BE2C (cell line): ENCODE data around the gene MRM2.
A peak's percentile ranks its signal among the peaks of the same experiment; 100 is the strongest.

ENCODE experiments used
- DNase-seq: peaks from one replicate; pipeline ENCODE4 v3.0.0-alpha.2; 2020
- H3K27me3 ChIP-seq: fragments of 250-450 bp; sonication (Bioruptor Pico); 2 replicates; pipeline ENCODE4 v1.5.1; 2020; ENCODE audit warnings: mild to moderate bottlenecking
- H3K36me3 ChIP-seq: fragments of 250-450 bp; sonication (Bioruptor Pico); 2 replicates; pipeline ENCODE4 v1.5.1; 2020; ENCODE audit warnings: mild to moderate bottlenecking
- H3K4me1 ChIP-seq: fragments of 250-450 bp; sonication (Bioruptor Pico); 2 replicates; pipeline ENCODE4 v1.5.1; 2020
- H3K4me3 ChIP-seq: 2 replicates; pipeline ENCODE4 v1.5.1; 2011; ENCODE audit warnings: low read depth, low read length
- H3K9me3 ChIP-seq: fragments of 250-450 bp; sonication (Bioruptor Pico); 2 replicates; pipeline ENCODE4 v1.5.1; 2020
- TF ChIP-seq, protein P1 (sequence below): IDR thresholded peaks from 2 replicates; pipeline ENCODE4 v1.5.1; 2012; ENCODE audit warnings: mild to moderate bottlenecking, low read depth, low read length

Gene MRM2

DNA sequence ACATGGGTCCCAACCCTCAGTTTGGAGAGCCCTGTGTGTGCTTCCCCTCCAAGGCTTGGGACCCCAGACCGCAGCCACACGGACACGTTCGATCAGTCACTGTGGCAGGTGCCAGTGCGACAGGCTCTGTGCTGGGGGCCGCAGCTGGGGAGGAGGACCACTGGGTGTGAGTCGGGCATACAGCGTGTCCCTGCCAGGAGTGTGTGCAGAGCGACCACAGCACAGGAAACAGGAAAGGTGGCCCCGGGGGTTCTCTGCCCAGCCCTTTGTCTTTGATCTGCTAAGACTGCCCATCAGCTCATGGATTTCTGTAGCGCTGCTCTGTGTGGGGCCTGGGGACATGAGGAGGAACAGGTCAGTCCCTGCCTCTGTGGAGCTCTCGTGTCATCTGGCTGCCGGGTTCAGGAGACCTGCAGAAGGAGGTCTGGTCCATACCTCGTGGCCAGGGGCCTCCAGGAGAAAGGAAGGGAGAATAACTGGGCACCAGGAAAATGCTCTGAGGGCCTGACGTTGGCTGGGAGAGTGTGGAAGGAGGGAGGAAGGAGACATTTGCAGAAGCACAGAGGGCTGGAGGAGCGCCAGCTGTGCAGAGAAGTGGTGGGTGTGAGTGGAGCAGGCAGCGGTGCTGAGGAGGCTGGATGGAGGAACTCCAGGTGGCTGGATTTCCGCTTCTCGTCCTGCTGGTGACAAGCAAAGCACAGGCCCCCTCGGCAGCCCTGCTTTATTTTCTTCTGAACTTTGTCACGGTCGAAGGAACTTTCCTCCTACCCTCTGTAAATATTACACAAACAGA, 4.1 kb upstream of the MRM2 start:
- TF ChIP-seq, protein P1, sequence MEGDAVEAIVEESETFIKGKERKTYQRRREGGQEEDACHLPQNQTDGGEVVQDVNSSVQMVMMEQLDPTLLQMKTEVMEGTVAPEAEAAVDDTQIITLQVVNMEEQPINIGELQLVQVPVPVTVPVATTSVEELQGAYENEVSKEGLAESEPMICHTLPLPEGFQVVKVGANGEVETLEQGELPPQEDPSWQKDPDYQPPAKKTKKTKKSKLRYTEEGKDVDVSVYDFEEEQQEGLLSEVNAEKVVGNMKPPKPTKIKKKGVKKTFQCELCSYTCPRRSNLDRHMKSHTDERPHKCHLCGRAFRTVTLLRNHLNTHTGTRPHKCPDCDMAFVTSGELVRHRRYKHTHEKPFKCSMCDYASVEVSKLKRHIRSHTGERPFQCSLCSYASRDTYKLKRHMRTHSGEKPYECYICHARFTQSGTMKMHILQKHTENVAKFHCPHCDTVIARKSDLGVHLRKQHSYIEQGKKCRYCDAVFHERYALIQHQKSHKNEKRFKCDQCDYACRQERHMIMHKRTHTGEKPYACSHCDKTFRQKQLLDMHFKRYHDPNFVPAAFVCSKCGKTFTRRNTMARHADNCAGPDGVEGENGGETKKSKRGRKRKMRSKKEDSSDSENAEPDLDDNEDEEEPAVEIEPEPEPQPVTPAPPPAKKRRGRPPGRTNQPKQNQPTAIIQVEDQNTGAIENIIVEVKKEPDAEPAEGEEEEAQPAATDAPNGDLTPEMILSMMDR = no peak
- DNase-seq = no peak
- Histone ChIP-seq H3K36me3 (no peaks in the 10 kb centered on the region), H3K4me1 (peaks cover 4% of the 10 kb centered on the region), H3K27me3 (no peaks in the 10 kb centered on the region), H3K4me3 (no peak overlapping the region), H3K9me3 (no peaks in the 10 kb centered on the region)

- H3K4me3 ChIP-seq = no peak overlapping the region
- TF ChIP-seq, protein P1 = no peak
- DNase-seq = no peak
- H3K9me3 ChIP-seq = no peaks in the 10 kb centered on the region
- peaks cover 7% of the 10 kb centered on the region for H3K36me3 ChIP-seq
- peaks cover 4% of the 10 kb centered on the region for H3K4me1 ChIP-seq
- H3K27me3 ChIP-seq = no peaks in the 10 kb centered on the region
Measured at GRCh38 chr7:2244404-2244995, 2.5 kb upstream of the MRM2 start.

- no peaks in the 10 kb centered on the region for H3K27me3 ChIP-seq
- peaks cover 13% of the 10 kb centered on the region for H3K36me3 ChIP-seq
- peaks cover 4% of the 10 kb centered on the region for H3K4me1 ChIP-seq
- no peak for DNase-seq
- no peaks in the 10 kb centered on the region for H3K9me3 ChIP-seq
- TF ChIP-seq, protein P1 = no peak
- H3K4me3 ChIP-seq = no peak overlapping the region
Measured at GRCh38 chr7:2243458-2243857, 1.5 kb upstream of the MRM2 start.

DNA sequence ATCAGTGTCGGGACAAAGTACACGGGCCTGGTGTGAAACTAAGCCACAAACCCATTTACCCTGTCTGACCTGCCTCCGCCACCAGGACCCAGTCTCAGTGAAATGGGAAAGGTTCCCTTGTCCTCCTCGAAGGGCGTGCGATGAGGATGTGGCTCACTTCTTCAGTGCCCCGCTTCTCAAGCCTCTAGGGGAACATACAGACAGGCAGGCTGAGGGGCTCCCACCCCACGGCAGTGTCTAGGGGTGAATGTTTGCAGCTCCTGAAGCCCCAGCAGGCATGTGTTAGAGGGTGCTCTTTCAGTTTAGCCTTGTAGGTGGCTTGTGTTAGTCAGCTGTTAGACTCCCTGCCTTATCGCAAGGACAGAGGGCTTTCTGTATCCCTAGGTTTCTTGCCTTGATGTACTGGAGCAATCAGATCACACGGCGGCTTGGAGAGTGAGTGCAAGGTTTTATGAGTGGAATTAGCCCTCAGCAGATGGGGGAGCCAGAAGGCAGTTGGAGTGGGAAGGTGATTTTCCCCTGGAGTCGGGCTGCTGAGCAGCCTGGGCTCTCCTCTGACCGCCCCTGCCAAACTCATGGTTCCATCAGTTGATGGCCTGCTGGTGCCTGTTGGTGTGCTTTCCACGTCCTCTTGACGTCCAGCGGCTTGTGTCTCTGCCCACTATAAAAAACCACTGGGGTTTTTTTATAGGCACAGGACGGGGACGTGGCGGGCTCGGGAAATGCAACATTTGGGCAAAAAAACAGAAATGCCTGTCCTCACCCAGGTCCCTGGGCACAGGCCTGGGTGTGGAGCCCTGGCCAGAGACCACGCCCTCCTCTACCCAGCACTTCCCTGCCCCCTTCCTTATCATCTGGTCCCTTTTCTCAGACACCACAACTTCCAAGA, 780 bp upstream of the MRM2 start:
- no peaks in the 10 kb centered on the region for H3K9me3 ChIP-seq
- H3K27me3 ChIP-seq = no peaks in the 10 kb centered on the region
- peak overlapping the region; percentile 95 for H3K4me3 ChIP-seq
- TF ChIP-seq, protein P1 = 0 out of 2 replicates have a peak, but pooled peaks have one; percentile 8
- peaks cover 19% of the 10 kb centered on the region for H3K36me3 ChIP-seq
- no peak for DNase-seq
- H3K4me1 ChIP-seq = peaks cover 4% of the 10 kb centered on the region

DNA sequence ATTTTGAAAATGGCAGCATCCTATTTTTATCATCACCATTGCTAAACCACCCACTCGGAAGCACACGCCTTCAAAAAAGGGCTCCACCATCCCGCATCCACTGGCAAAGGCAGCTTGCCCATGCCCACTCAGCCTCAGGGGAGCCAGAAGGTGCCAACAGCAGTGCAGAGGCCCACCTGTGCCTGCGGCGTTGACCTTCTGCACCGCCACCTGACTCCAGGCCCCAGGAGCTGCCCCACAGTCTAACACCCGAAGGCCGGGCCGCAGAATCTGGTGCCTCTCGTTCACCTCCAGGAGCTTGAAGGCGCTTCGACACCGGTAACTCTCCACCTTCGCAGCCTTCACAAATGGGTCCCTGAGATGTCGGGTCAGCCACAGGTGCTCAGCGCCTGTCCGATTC, 2.8 kb downstream of the MRM2 start:
- peaks cover 4% of the 10 kb centered on the region for H3K4me1 ChIP-seq
- TF ChIP-seq, protein P1 = no peak
- no peak overlapping the region for H3K4me3 ChIP-seq
- no peaks in the 10 kb centered on the region for H3K9me3 ChIP-seq
- no peak for DNase-seq
- H3K36me3 ChIP-seq = peaks cover 45% of the 10 kb centered on the region
- H3K27me3 ChIP-seq = no peaks in the 10 kb centered on the region
